H1 (cell line): ENCODE measurements around the gene TWF2. TPM values are rescaled to one million over a fixed set of nuclear protein-coding genes. Genes with fewer than 3 reads are reported as not detected.

Experiments used
- CTCF ChIA-PET: fragments of 300-600 bp; sonication (Branson Sonifier 250); formaldehyde crosslinking; loops from one replicate; lab custom pipeline; 2021; ENCODE audit not compliant: partially characterized antibody; lab: Charles Lee
- POLR2A ChIA-PET: fragments of 300-600 bp; sonication (Branson Sonifier 250); formaldehyde crosslinking; loops from one replicate; lab custom pipeline; 2021; ENCODE audit warnings: inconsistent platforms; ENCODE audit not compliant: partially characterized antibody; lab: Charles Lee
- DNase-seq, 2 experiments: peaks; one replicate each; pipeline versions ENCODE4 v3.0.0 to v3.0.0-alpha.2; 2010 to 2022; ENCODE audit warnings: low spot score in 2 of 2, low read depth in 1 of 2, mixed read lengths in 1 of 2
- FAIRE-seq: peaks from 2 replicates; lab custom pipeline; 2011; peaks lifted over from hg19 to GRCh38; lab: Jason Lieb, UNC
- H2AFZ ChIP-seq: 2 replicates; pipeline ENCODE4 v1.8.1; 2012; ENCODE audit warnings: low read length, inconsistent platforms
- H2AK5ac ChIP-seq: 2 replicates; pipeline ENCODE4 v1.6.1; 2013; ENCODE audit warnings: low read depth, low read length
- H2BK120ac ChIP-seq: replicated peaks from 2 replicates; pipeline ENCODE3; 2013; ENCODE audit warnings: low read depth, low read length, inconsistent platforms
- H2BK12ac ChIP-seq: 2 replicates; pipeline ENCODE4 v1.6.1; 2013; ENCODE audit warnings: low read depth, low read length
- H2BK15ac ChIP-seq: 2 replicates; pipeline ENCODE4 v1.6.1; 2013; ENCODE audit warnings: low read length
- H2BK20ac ChIP-seq: 2 replicates; pipeline ENCODE4 v1.6.1; 2013; ENCODE audit warnings: low read length
- H2BK5ac ChIP-seq: 2 replicates; pipeline ENCODE4 v1.6.1; 2013; ENCODE audit warnings: low read depth, low read length
- H3K14ac ChIP-seq: 2 replicates; pipeline ENCODE4 v1.6.1; 2013; ENCODE audit warnings: inconsistent platforms; ENCODE audit not compliant: insufficient read length
- H3K18ac ChIP-seq: 2 replicates; pipeline ENCODE4 v1.6.1; 2013; ENCODE audit warnings: low read length; ENCODE audit errors: extremely low read depth
- H3K23ac ChIP-seq: 2 replicates; pipeline ENCODE4 v1.6.1; 2013; ENCODE audit warnings: inconsistent platforms; ENCODE audit not compliant: insufficient read length
- H3K23me2 ChIP-seq: 2 replicates; pipeline ENCODE4 v1.6.1; 2013; ENCODE audit warnings: low read depth, low read length
- H3K27ac ChIP-seq: 2 replicates; pipeline ENCODE4 v1.6.1; 2011; ENCODE audit warnings: low read depth, low read length, inconsistent platforms
- H3K27me3 ChIP-seq, 4 experiments: replicated peaks in 1 of 4; 1 replicate in 1 of 4; 2 replicates in 3 of 4; pipeline versions ENCODE4 v1.6.1 to v1.8.1; 2011 to 2013; ENCODE audit warnings: low read length in 3 of 4, mild to moderate bottlenecking in 3 of 4, inconsistent platforms in 2 of 4, mixed read lengths in 2 of 4, moderate library complexity in 1 of 4; ENCODE audit not compliant: control insufficient read depth in 3 of 4, insufficient read depth in 3 of 4; ENCODE audit errors: extremely low read depth in 1 of 4
- H3K36me3 ChIP-seq, 4 experiments: 2 replicates each; pipeline versions ENCODE4 v1.6.1 to v1.8.1; 2011 to 2013; ENCODE audit warnings: mild to moderate bottlenecking in 4 of 4, low read length in 3 of 4, moderate library complexity in 2 of 4, control low read depth in 1 of 4, inconsistent platforms in 1 of 4; ENCODE audit not compliant: insufficient read depth in 4 of 4, control insufficient read depth in 2 of 4
- H3K4ac ChIP-seq: replicated peaks from 2 replicates; pipeline ENCODE3; 2013; ENCODE audit warnings: low read length, low read depth, mixed read lengths, inconsistent platforms; ENCODE audit not compliant: insufficient read length
- H3K4me1 ChIP-seq, 4 experiments: replicated peaks in 1 of 4; 1 replicate in 1 of 4; 2 replicates in 3 of 4; pipeline versions ENCODE4 v1.6.1 to v1.8.1; 2011 to 2013; ENCODE audit warnings: low read length in 3 of 4, inconsistent platforms in 2 of 4, mixed read lengths in 1 of 4; ENCODE audit not compliant: insufficient read depth in 4 of 4, control insufficient read depth in 3 of 4
- H3K4me2 ChIP-seq, 2 experiments: 2 replicates each; pipeline versions ENCODE4 v1.6.1 to v1.8.1; 2011 to 2013; ENCODE audit warnings: low read depth in 2 of 2, low read length in 2 of 2, control low read depth in 1 of 2, inconsistent platforms in 1 of 2, mild to moderate bottlenecking in 1 of 2; ENCODE audit not compliant: insufficient read depth in 1 of 2
- H3K4me3 ChIP-seq, 4 experiments: fragments of 200-600, 300-600 bp in 1 of 4; sonication (generic), shearing (Covaris generic), sonication (Bioruptor Twin) in 1 of 4; 2 replicates each; pipeline versions ENCODE4 v1.5.1 to v1.8.1; 2011 to 2016; ENCODE audit warnings: low read length in 4 of 4, low read depth in 3 of 4, control low read depth in 2 of 4, inconsistent platforms in 2 of 4, mild to moderate bottlenecking in 2 of 4, mixed read lengths in 1 of 4, moderate library complexity in 1 of 4; ENCODE audit not compliant: insufficient read depth in 2 of 4; ENCODE audit errors: extremely low read depth in 1 of 4
- H3K56ac ChIP-seq: replicated peaks from 2 replicates; pipeline ENCODE3; 2013; ENCODE audit warnings: low read depth, mild to moderate bottlenecking, mixed read lengths, low read length, inconsistent platforms; ENCODE audit not compliant: insufficient read length
- H3K79me1 ChIP-seq: 2 replicates; pipeline ENCODE4 v1.6.1; 2013; ENCODE audit warnings: low read depth, low read length, control low read depth
- H3K79me2 ChIP-seq, 2 experiments: 2 replicates each; pipeline versions ENCODE4 v1.6.1 to v1.8.1; 2012 to 2013; ENCODE audit warnings: low read length in 2 of 2, mild to moderate bottlenecking in 2 of 2, inconsistent platforms in 1 of 2; ENCODE audit not compliant: insufficient read depth in 2 of 2, control insufficient read depth in 1 of 2
- H3K9ac ChIP-seq, 4 experiments: replicated peaks in 1 of 4; 1 replicate in 1 of 4; 2 replicates in 3 of 4; pipeline versions ENCODE4 v1.6.1 to v1.8.1; 2011 to 2013; ENCODE audit warnings: low read depth in 3 of 4, low read length in 3 of 4, control low read depth in 2 of 4, mild to moderate bottlenecking in 2 of 4, moderate library complexity in 2 of 4, inconsistent platforms in 1 of 4; ENCODE audit errors: extremely low read depth in 1 of 4
- H3K9me3 ChIP-seq, 2 experiments: 2 replicates each; pipeline versions ENCODE4 v1.6.1 to v1.8.1; 2012 to 2013; ENCODE audit warnings: mild to moderate bottlenecking in 2 of 2, moderate library complexity in 2 of 2, control low read depth in 1 of 2, inconsistent platforms in 1 of 2, low read depth in 1 of 2, low read length in 1 of 2, mixed read lengths in 1 of 2; ENCODE audit not compliant: insufficient read depth in 2 of 2
- H4K20me1 ChIP-seq, 2 experiments: replicated peaks in 1 of 2; 2 replicates each; pipeline versions ENCODE3 to v1.8.1; 2011 to 2013; ENCODE audit warnings: inconsistent platforms in 2 of 2, low read length in 2 of 2, mild to moderate bottlenecking in 1 of 2; ENCODE audit not compliant: insufficient read depth in 2 of 2, control insufficient read depth in 1 of 2
- H4K5ac ChIP-seq: 2 replicates; pipeline ENCODE4 v1.6.1; 2013; ENCODE audit warnings: low read length, low read depth, mixed read lengths, inconsistent platforms; ENCODE audit not compliant: insufficient read length
- H4K8ac ChIP-seq: 2 replicates; pipeline ENCODE4 v1.8.0; 2013; ENCODE audit warnings: mild to moderate bottlenecking, moderate library complexity, low read length, inconsistent platforms; ENCODE audit not compliant: insufficient read depth; ENCODE audit errors: extremely low read depth
- H4K91ac ChIP-seq: replicated peaks from 2 replicates; pipeline ENCODE3; 2013; ENCODE audit warnings: low read length, mixed read lengths, inconsistent platforms; ENCODE audit not compliant: insufficient read length
- BRCA1 ChIP-seq: IDR thresholded peaks from 2 replicates; pipeline ENCODE4 v1.6.1; 2012; ENCODE audit warnings: low read depth, low read length, improper control_type of control experiment
- EZH2 ChIP-seq: fragments of 200-600 bp; sonication (generic); IDR thresholded peaks from 2 replicates; pipeline ENCODE4 v1.7.1; 2012; ENCODE audit warnings: low read depth, mild to moderate bottlenecking, moderate library complexity, low read length, inconsistent platforms; ENCODE audit not compliant: severe bottlenecking
- KDM4A ChIP-seq: IDR thresholded peaks from one replicate; pipeline ENCODE4 v1.7.1; 2012; ENCODE audit warnings: low read depth, mild to moderate bottlenecking, moderate library complexity, low read length, inconsistent platforms; ENCODE audit not compliant: severe bottlenecking
- RAD21 ChIP-seq, 2 experiments: IDR thresholded peaks in 1 of 2; conservative IDR thresholded peaks in 1 of 2; 2 replicates each; pipeline ENCODE4 v1.6.1; 2011; ENCODE audit warnings: low read depth in 2 of 2, low read length in 2 of 2, improper control_type of control experiment in 1 of 2, inconsistent platforms in 1 of 2, mild to moderate bottlenecking in 1 of 2, moderate library complexity in 1 of 2
- RBBP5 ChIP-seq: IDR thresholded peaks from 2 replicates; pipeline ENCODE4 v1.7.1; 2012; ENCODE audit warnings: low read depth, mild to moderate bottlenecking, inconsistent platforms, low read length, moderate library complexity, borderline replicate concordance
- SIN3A ChIP-seq, 2 experiments: IDR thresholded peaks in 1 of 2; conservative IDR thresholded peaks in 1 of 2; 2 replicates each; pipeline ENCODE4 v1.6.1; 2011 to 2012; ENCODE audit warnings: low read length in 2 of 2, improper control_type of control experiment in 1 of 2, low read depth in 1 of 2, mild to moderate bottlenecking in 1 of 2
- SUZ12 ChIP-seq: fragments of 200-600 bp; sonication (generic); IDR thresholded peaks from 2 replicates; pipeline ENCODE4 v1.6.1; 2012; ENCODE audit warnings: mild to moderate bottlenecking, inconsistent platforms, low read length, moderate library complexity, mixed read lengths
- WGBS, 2 experiments: shearing (Covaris generic) in 1 of 2; methylation state at CpG; one replicate each; pipeline versions ENCODE4 v1.1.6 to v1.1.7; 2013 to 2015; ENCODE audit warnings: low lambda C conversion rate in 2 of 2, mixed read lengths in 2 of 2, inconsistent platforms in 1 of 2, low coverage in 1 of 2, missing lambda C conversion rate in 1 of 2; ENCODE audit not compliant: insufficient replicate concordance in 2 of 2, insufficient coverage in 1 of 2, insufficient read length in 1 of 2; ENCODE audit errors: extremely low coverage in 1 of 2, missing lambda C conversion rate in 1 of 2; 5-methylcytosine and 5-hydroxymethylcytosine counted together
- polyA plus RNA-seq, 7 experiments: library from polyadenylated mRNA; depleted of rRNA in 3 of 7; stranded (reverse) in 5 of 7; unstranded in 2 of 7; fragments of >200 nt in 5 of 7; fragments of 200-250 nt in 2 of 7; gene quantifications; 1 replicate in 5 of 7; 2 replicates in 1 of 7; 4 replicates in 1 of 7; pipeline versions ENCODE4 v1.2.1 to v1.2.3, GENCODE V29; 2011 to 2013; ENCODE audit warnings: missing spikeins in 2 of 7, mixed read lengths in 2 of 7
- total RNA-seq: library from RNA; stranded (reverse); fragmentation: NEBNext Ultra II Directional; extraction: Animal tissue kit (Norgen Biotek cat#: 25700); gene quantifications from 2 replicates; pipeline ENCODE4 v1.2.1, GENCODE V29; 2021
- TF ChIP-seq, protein P1 (sequence below): IDR thresholded peaks from 2 replicates; pipeline ENCODE4 v1.6.1; 2012; ENCODE audit warnings: inconsistent platforms

Gene TWF2
- total and polyA plus RNA-seq, 2 of the 8 experiments (the other 6 are each of a cell fraction or from before 2014, with no cell fraction given) = 65.2 to 90.4 TPM

GRCh38 chr3:52246264-52246620, 7.3 kb upstream of the TWF2 start:
- no peak overlapping the region for H2AFZ ChIP-seq
- peak; percentile 36 for TF ChIP-seq EZH2
- no peak for TF ChIP-seq RAD21 (IDR thresholded peaks at IDR 0.05 in 1 of 2, conservative IDR thresholded peaks at IDR 0.05 in 1 of 2; ENCODE audit: low read depth in 2 of 2, low read length in 2 of 2)
- 0 out of 4 replicates have a peak, but pooled peaks of 1 of the 2 experiments have one; percentile 4 for TF ChIP-seq SIN3A (conservative IDR thresholded peaks at IDR 0.05 in 1 of 2, IDR thresholded peaks at IDR 0.05 in 1 of 2; ENCODE audit: low read depth in 1 of 2, low read length in 2 of 2)
- no peak for TF ChIP-seq SUZ12
- no peak for TF ChIP-seq KDM4A
- TF ChIP-seq BRCA1 = no peak
- TF ChIP-seq, protein P1, sequence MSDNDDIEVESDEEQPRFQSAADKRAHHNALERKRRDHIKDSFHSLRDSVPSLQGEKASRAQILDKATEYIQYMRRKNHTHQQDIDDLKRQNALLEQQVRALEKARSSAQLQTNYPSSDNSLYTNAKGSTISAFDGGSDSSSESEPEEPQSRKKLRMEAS = no peak
- TF ChIP-seq RBBP5 = 0 out of 2 replicates have a peak, but pooled peaks have one; percentile 4
- H2AK5ac ChIP-seq = no peak overlapping the region
- H3K9me3 ChIP-seq = no peaks in the 10 kb centered on the region
- no peak overlapping the region for H4K5ac ChIP-seq
- peaks cover 5 to 14% of the 10 kb centered on the region in 2 experiments for H4K20me1 ChIP-seq
- no peak overlapping the region for H2BK5ac ChIP-seq
- H3K23me2 ChIP-seq = peaks cover 10% of the 10 kb centered on the region
- H3K4me2 ChIP-seq = peak overlapping the region; percentile 65 to 70
- 32% methylated on average over 8 of the region's 8 CpGs; no CpG with 5 or more reads in 1 of the 2 experiments for WGBS, 2 experiments
- no peak overlapping the region; the same call in 1 of the 2 replicates for H3K18ac ChIP-seq
- POLR2A ChIA-PET = interaction anchor here (1.0 to 3.6 kb wide), 8 partner anchors 10 to 34 kb away, joined by 3 to 27 read pairs (median 5); partner anchors contain the start of gene WDR82
- no peak overlapping the region for H3K4ac ChIP-seq
- H3K9ac ChIP-seq = no peak overlapping the region
- no peaks in the 10 kb centered on the region for H3K79me1 ChIP-seq
- H3K14ac ChIP-seq = no peak overlapping the region
- H3K4me1 ChIP-seq = peaks cover 0 to 13% (median 10%) of the 10 kb centered on the region in 4 experiments; a peak in 6 of 7 replicates
- H3K79me2 ChIP-seq = no peaks in the 10 kb centered on the region
- no peak overlapping the region for H4K91ac ChIP-seq
- no peak overlapping the region for H2BK120ac ChIP-seq
- DNase-seq = no peak
- H3K27me3 ChIP-seq = peaks cover 6 to 37% (median 23%) of the 10 kb centered on the region in 4 experiments; a peak in 6 of 7 replicates
- H2BK20ac ChIP-seq = no peak overlapping the region
- no peak overlapping the region for H2BK15ac ChIP-seq
- H3K56ac ChIP-seq = no peak overlapping the region
- no peak overlapping the region for H3K23ac ChIP-seq
- H4K8ac ChIP-seq = no peak overlapping the region
- peaks cover 0 to 9% (median 0%) of the 10 kb centered on the region in 4 experiments; a peak in 2 of 8 replicates for H3K36me3 ChIP-seq
- no peak overlapping the region for H3K27ac ChIP-seq
- peak overlapping the region; percentile 32 to 58 (median 51) for H3K4me3 ChIP-seq
- no peak overlapping the region for H2BK12ac ChIP-seq
- FAIRE-seq = no peak
- CTCF ChIA-PET = interaction anchor here (1.0 to 17.7 kb wide), 9 partner anchors 10 to 139 kb away, joined by 3 to 126 read pairs (median 5); partner anchors contain the start of gene WDR82
